SK-N-MC (cell line): Measurements from ENCODE around the gene ZNF211.

ENCODE experiments used
- EZH2 ChIP-seq: fragments of 200-600 bp; sonication (generic); IDR thresholded peaks from one replicate; pipeline ENCODE4 v1.6.1; 2017; ENCODE audit warnings: antibody characterized with exemption
- FOXP2 ChIP-seq: optimal IDR thresholded peaks from 2 replicates; pipeline ENCODE3; 2011; ENCODE audit warnings: mild to moderate bottlenecking, moderate library complexity; ENCODE audit not compliant: insufficient read depth; ENCODE audit errors: extremely low read length, control extremely low read depth
- POLR2AphosphoS5 ChIP-seq: IDR thresholded peaks from 2 replicates; pipeline ENCODE4 v1.6.1; 2012; ENCODE audit warnings: mild to moderate bottlenecking, low read depth, low read length, borderline replicate concordance

DNA sequence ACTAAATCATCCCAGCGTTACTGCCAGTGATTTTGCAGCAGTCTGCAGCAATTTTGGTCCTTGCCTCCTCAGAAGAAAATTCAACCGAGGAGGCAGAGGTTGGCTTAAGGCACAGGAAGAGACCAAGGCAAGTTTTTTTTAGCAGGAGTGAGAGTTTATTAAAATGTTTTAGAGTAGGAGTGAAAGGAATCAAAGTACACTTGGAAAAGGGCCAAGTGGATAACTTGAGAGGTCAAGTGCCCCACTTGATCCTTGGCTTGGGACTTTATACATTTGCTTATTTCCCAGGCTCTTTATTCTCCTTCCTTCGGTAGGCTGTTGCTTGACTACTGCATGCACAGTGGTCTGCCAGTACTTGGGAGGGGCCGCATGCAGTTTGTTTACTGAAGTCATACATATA is 21.9 kb upstream of the ZNF211 start:
- no peak for TF ChIP-seq EZH2
- no peak for TF ChIP-seq POLR2AphosphoS5
- TF ChIP-seq FOXP2: no peak
